H9 (cell line): ENCODE measurements around the gene CTIF. TPM values are rescaled to one million over a fixed set of nuclear protein-coding genes. Genes with fewer than 3 reads are reported as not detected.
A peak's percentile ranks its signal among the peaks of the same experiment; 100 is the strongest.

Experiments used
- DNase-seq: peaks from one replicate; pipeline ENCODE4 v3.0.0-alpha.2; 2017
- H2AFZ ChIP-seq: one replicate; pipeline ENCODE4 v1.6.1; 2013; ENCODE audit warnings: mild to moderate bottlenecking, low read length, control low read depth, moderate library complexity
- H2AK5ac ChIP-seq: 2 replicates; pipeline ENCODE4 v1.6.1; 2013; ENCODE audit warnings: low read length, control low read depth, mixed read lengths; ENCODE audit not compliant: insufficient read length
- H2BK120ac ChIP-seq: one replicate; pipeline ENCODE4 v1.6.1; 2013; ENCODE audit warnings: low read depth, mild to moderate bottlenecking, low read length, control low read depth, inconsistent platforms; ENCODE audit not compliant: poor library complexity, severe bottlenecking
- H2BK12ac ChIP-seq: 2 replicates; pipeline ENCODE4 v1.6.1; 2013; ENCODE audit warnings: low read length, control low read depth, mixed read lengths, low read depth; ENCODE audit not compliant: insufficient read length
- H2BK15ac ChIP-seq: 2 replicates; pipeline ENCODE4 v1.6.1; 2013; ENCODE audit warnings: low read depth, low read length, control low read depth
- H2BK20ac ChIP-seq: one replicate; pipeline ENCODE4 v1.6.1; 2013; ENCODE audit warnings: low read depth, mild to moderate bottlenecking, low read length, control low read depth, inconsistent platforms; ENCODE audit not compliant: poor library complexity, severe bottlenecking
- H2BK5ac ChIP-seq: 2 replicates; pipeline ENCODE4 v1.6.1; 2013; ENCODE audit warnings: low read length, control low read depth, mixed read lengths; ENCODE audit not compliant: insufficient read length
- H3K14ac ChIP-seq: 2 replicates; pipeline ENCODE4 v1.6.1; 2013; ENCODE audit warnings: low read length, control low read depth; ENCODE audit not compliant: insufficient read depth
- H3K18ac ChIP-seq: 2 replicates; pipeline ENCODE4 v1.6.1; 2013; ENCODE audit warnings: low read depth, mild to moderate bottlenecking, mixed read lengths, low read length, control low read depth; ENCODE audit not compliant: insufficient read length
- H3K23ac ChIP-seq: 2 replicates; pipeline ENCODE4 v1.6.1; 2013; ENCODE audit warnings: low read length, control low read depth, mixed read lengths, low read depth; ENCODE audit not compliant: insufficient read length
- H3K23me2 ChIP-seq: 2 replicates; pipeline ENCODE4 v1.6.1; 2013; ENCODE audit warnings: low read depth, mild to moderate bottlenecking, mixed read lengths, low read length, control low read depth; ENCODE audit not compliant: insufficient read length, poor library complexity, severe bottlenecking
- H3K27ac ChIP-seq: 2 replicates; pipeline ENCODE4 v1.5.1; 2013; ENCODE audit warnings: low read length, control low read depth, mixed read lengths, low read depth; ENCODE audit not compliant: insufficient read length
- H3K27me3 ChIP-seq: 2 replicates; pipeline ENCODE4 v1.6.1; 2013; ENCODE audit warnings: low read length, control low read depth, inconsistent platforms; ENCODE audit not compliant: insufficient read depth
- H3K4ac ChIP-seq: 2 replicates; pipeline ENCODE4 v1.6.1; 2013; ENCODE audit warnings: low read depth, mild to moderate bottlenecking, control low read depth, inconsistent platforms, low read length, moderate library complexity
- H3K4me1 ChIP-seq: 2 replicates; pipeline ENCODE4 v1.6.1; 2013; ENCODE audit warnings: low read length, control low read depth, inconsistent platforms; ENCODE audit not compliant: insufficient read depth
- H3K4me2 ChIP-seq: 2 replicates; pipeline ENCODE4 v1.6.1; 2013; ENCODE audit warnings: low read length, control low read depth, mixed read lengths; ENCODE audit not compliant: insufficient read length, insufficient read depth
- H3K56ac ChIP-seq: 2 replicates; pipeline ENCODE4 v1.6.1; 2013; ENCODE audit warnings: low read depth, mild to moderate bottlenecking, mixed read lengths, low read length, control low read depth; ENCODE audit not compliant: insufficient read length
- H3K79me1 ChIP-seq: 2 replicates; pipeline ENCODE4 v1.6.1; 2013; ENCODE audit warnings: low read depth, mild to moderate bottlenecking, moderate library complexity, low read length, control low read depth, inconsistent platforms; ENCODE audit not compliant: insufficient read depth, poor library complexity, severe bottlenecking
- H3K79me2 ChIP-seq: 2 replicates; pipeline ENCODE4 v1.6.1; 2013; ENCODE audit warnings: low read length, control low read depth, inconsistent platforms; ENCODE audit not compliant: insufficient read depth
- H3K9ac ChIP-seq: 2 replicates; pipeline ENCODE4 v1.6.1; 2013; ENCODE audit warnings: low read length, control low read depth, mixed read lengths; ENCODE audit not compliant: insufficient read length; ENCODE audit errors: extremely low read depth
- H3K9me3 ChIP-seq: one replicate; pipeline ENCODE4 v1.6.1; 2013; ENCODE audit warnings: low read depth, low read length, inconsistent platforms; ENCODE audit not compliant: control insufficient read depth
- H3T11ph ChIP-seq: one replicate; pipeline ENCODE4 v1.6.1; 2013; ENCODE audit warnings: mild to moderate bottlenecking, low read length, control low read depth, inconsistent platforms
- H4K20me1 ChIP-seq: one replicate; pipeline ENCODE4 v1.6.1; 2013; ENCODE audit not compliant: control insufficient read depth, insufficient read length, insufficient read depth
- H4K5ac ChIP-seq: 2 replicates; pipeline ENCODE4 v1.6.1; 2013; ENCODE audit warnings: low read depth, mild to moderate bottlenecking, mixed read lengths, low read length, control low read depth; ENCODE audit not compliant: insufficient read length
- H4K8ac ChIP-seq: replicated peaks from 2 replicates; pipeline ENCODE4 v1.6.1; 2013; ENCODE audit warnings: low read length, control low read depth, mixed read lengths, low read depth; ENCODE audit not compliant: insufficient read length
- H4K91ac ChIP-seq: 2 replicates; pipeline ENCODE4 v1.6.1; 2013; ENCODE audit warnings: low read depth, mild to moderate bottlenecking, moderate library complexity, mixed read lengths, low read length, control low read depth; ENCODE audit not compliant: insufficient read length
- H3K27ac Mint-ChIP-seq, 3 experiments: 2 replicates in 2 of 3; 3 replicates in 1 of 3; pipeline ENCODE4 v1.8.0; 2020 to 2021; ENCODE audit warnings: mixed read lengths in 3 of 3, mild to moderate bottlenecking in 1 of 3, moderate library complexity in 1 of 3
- H3K27me3 Mint-ChIP-seq: 2 replicates; pipeline ENCODE4 v1.8.0; 2021; ENCODE audit warnings: low read depth, mild to moderate bottlenecking, moderate library complexity, mixed read lengths
- H3K36me3 Mint-ChIP-seq, 3 experiments: 2 replicates in 2 of 3; 3 replicates in 1 of 3; pipeline ENCODE4 v1.8.0; 2020 to 2021; ENCODE audit warnings: low read depth in 3 of 3, mixed read lengths in 3 of 3; ENCODE audit not compliant: insufficient read depth in 1 of 3
- H3K4me1 Mint-ChIP-seq, 2 experiments: 2 replicates each; pipeline ENCODE4 v1.8.0; 2020; ENCODE audit warnings: mixed read lengths in 2 of 2
- H3K4me3 Mint-ChIP-seq, 2 experiments: 2 replicates in 1 of 2; 3 replicates in 1 of 2; pipeline ENCODE4 v1.8.0; 2020 to 2021; ENCODE audit warnings: mild to moderate bottlenecking in 2 of 2, mixed read lengths in 2 of 2, moderate library complexity in 1 of 2
- H3K9me3 Mint-ChIP-seq, 2 experiments: 2 replicates in 1 of 2; 3 replicates in 1 of 2; pipeline ENCODE4 v1.8.0; 2020; ENCODE audit warnings: mild to moderate bottlenecking in 2 of 2, mixed read lengths in 2 of 2, moderate library complexity in 1 of 2
- WGBS: extraction: QIAGEN DNeasy Blood & Tissue Kit; methylation state at CpG from one replicate; pipeline ENCODE4 v1.1.7; 2013; ENCODE audit warnings: missing lambda C conversion rate, low lambda C conversion rate, mixed read lengths; ENCODE audit not compliant: insufficient read length; ENCODE audit errors: extremely low coverage; 5-methylcytosine and 5-hydroxymethylcytosine counted together
- total RNA-seq: library from RNA; stranded (reverse); gene quantifications from 2 replicates; pipeline ENCODE4 v1.2.1, GENCODE V29; 2021
- TF ChIP-seq, protein P1 (sequence below): fragments of 200-600 bp; sonication (generic); conservative IDR thresholded peaks from 3 replicates; pipeline ENCODE4 v1.8.0; 2021; ENCODE audit warnings: antibody characterized with exemption, mild to moderate bottlenecking

The CTIF gene
- total RNA-seq, 1 experiment from 2014 or later, result 15.8 TPM

DNA sequence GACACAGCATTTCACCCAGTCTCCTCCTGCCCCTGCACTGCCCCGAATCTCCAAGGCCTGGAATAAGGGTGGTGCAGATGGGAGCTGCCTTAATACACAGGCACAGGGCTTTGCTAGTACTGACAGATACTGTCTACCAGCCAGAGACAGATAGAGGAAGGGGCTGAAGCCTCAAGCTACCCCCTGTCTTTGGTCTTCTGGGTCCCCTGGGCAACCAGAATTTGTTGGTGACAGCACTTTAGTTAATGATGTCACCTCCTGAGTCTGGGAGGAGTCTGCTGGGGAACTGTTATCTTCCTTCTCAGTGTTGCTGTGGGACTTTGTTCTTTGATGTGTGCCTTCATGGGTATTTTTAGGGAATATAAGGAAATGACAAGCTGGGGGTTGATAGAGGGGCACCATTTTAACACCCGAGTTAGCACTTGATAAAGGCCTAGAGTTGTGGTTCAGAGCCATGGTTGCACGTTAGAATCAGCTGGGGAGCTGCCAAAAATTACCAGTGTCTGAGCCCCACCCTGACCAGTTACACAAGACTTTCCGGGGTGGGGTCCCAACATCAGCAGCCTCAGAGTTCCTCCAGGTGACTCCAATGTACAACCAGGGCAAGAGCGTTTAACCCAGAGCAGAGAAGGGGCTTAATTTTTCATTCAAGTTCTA lies 275.1 kb downstream of the CTIF start:
- no peak overlapping the region for H3K4me3 Mint-ChIP-seq
- peak; percentile 9 for DNase-seq

More for the DNA sequence above, 275.1 kb downstream of the CTIF start:
- no peak overlapping the region for H3K4ac ChIP-seq
- H4K91ac ChIP-seq, result no peak overlapping the region
- H3K27ac ChIP-seq, result no peak overlapping the region
- H3K27me3 ChIP-seq, result no peaks in the 10 kb centered on the region
- Mint-ChIP-seq H3K4me1 (no peaks in the 10 kb centered on the region), H3K9me3 (no peaks in the 10 kb centered on the region), H3K36me3 (peaks cover 0 to 4% (median 0%) of the 10 kb centered on the region in 3 experiments; a peak in 1 of 7 replicates), H3K27me3 (no peaks in the 10 kb centered on the region), H3K27ac (no peak overlapping the region)
- H3K56ac ChIP-seq, result no peak overlapping the region
- no peak overlapping the region for H2AFZ ChIP-seq
- H2BK12ac ChIP-seq, result no peak overlapping the region
- H4K8ac ChIP-seq, result no peak overlapping the region
- H3K23ac ChIP-seq, result no peak overlapping the region
- H3K18ac ChIP-seq, result no peak overlapping the region
- no peak overlapping the region for H2BK15ac ChIP-seq
- TF ChIP-seq, protein P1, sequence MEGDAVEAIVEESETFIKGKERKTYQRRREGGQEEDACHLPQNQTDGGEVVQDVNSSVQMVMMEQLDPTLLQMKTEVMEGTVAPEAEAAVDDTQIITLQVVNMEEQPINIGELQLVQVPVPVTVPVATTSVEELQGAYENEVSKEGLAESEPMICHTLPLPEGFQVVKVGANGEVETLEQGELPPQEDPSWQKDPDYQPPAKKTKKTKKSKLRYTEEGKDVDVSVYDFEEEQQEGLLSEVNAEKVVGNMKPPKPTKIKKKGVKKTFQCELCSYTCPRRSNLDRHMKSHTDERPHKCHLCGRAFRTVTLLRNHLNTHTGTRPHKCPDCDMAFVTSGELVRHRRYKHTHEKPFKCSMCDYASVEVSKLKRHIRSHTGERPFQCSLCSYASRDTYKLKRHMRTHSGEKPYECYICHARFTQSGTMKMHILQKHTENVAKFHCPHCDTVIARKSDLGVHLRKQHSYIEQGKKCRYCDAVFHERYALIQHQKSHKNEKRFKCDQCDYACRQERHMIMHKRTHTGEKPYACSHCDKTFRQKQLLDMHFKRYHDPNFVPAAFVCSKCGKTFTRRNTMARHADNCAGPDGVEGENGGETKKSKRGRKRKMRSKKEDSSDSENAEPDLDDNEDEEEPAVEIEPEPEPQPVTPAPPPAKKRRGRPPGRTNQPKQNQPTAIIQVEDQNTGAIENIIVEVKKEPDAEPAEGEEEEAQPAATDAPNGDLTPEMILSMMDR, result no peak
- no peak overlapping the region for H2BK20ac ChIP-seq
- no peak overlapping the region for H4K5ac ChIP-seq
- H3K14ac ChIP-seq, result no peak overlapping the region
- no peaks in the 10 kb centered on the region for H3K79me2 ChIP-seq
- H3K79me1 ChIP-seq, result no peaks in the 10 kb centered on the region
- H3K4me1 ChIP-seq, result no peaks in the 10 kb centered on the region
- no peak overlapping the region for H3T11ph ChIP-seq
- no peaks in the 10 kb centered on the region for H4K20me1 ChIP-seq
- no peaks in the 10 kb centered on the region for H3K23me2 ChIP-seq
- H3K9ac ChIP-seq, result no peak overlapping the region
- H2AK5ac ChIP-seq, result no peak overlapping the region
- no peak overlapping the region for H2BK5ac ChIP-seq
- H3K9me3 ChIP-seq, result no peaks in the 10 kb centered on the region
- no peak overlapping the region for H2BK120ac ChIP-seq
- WGBS, result no CpG with 5 or more reads among the region's 5 CpGs
- no peak overlapping the region for H3K4me2 ChIP-seq
